WTC11 (cell line): ENCODE results near the gene ZBTB22. TPM values are rescaled to one million over a fixed set of nuclear protein-coding genes. Genes with fewer than 3 reads are reported as not detected.
"Not testable (repeated sequence)": the region's sequence is repeated elsewhere in the genome, so short reads cannot be mapped to it uniquely, and the experiment has no call there.

Experiments
- ATAC-seq: fragments of 200-7000 bp; cut with Tn5 transposase; 2 replicates; pipeline ENCODE4 v1.10.0; 2021; ENCODE audit warnings: mild to moderate bottlenecking, moderate library complexity
- CTCF ChIA-PET: fragments of 300-600 bp; sonication (Branson Sonifier 250); formaldehyde crosslinking; loops from one replicate; lab custom pipeline; 2021; ENCODE audit warnings: antibody characterized with exemption; lab: Charles Lee
- POLR2A ChIA-PET: fragments of 350-600 bp; sonication (Branson Sonifier 250); formaldehyde crosslinking; loops from one replicate; lab custom pipeline; 2021; ENCODE audit warnings: antibody characterized with exemption; lab: Charles Lee
- DNase-seq: peaks from one replicate; pipeline ENCODE4 v3.0.0; 2021; ENCODE audit warnings: low spot score
- H3K27ac Mint-ChIP-seq: 2 replicates; pipeline ENCODE4 v1.8.0; 2021; ENCODE audit warnings: mixed read lengths
- H3K27me3 Mint-ChIP-seq: 2 replicates; pipeline ENCODE4 v1.8.0; 2021; ENCODE audit warnings: low read depth, mild to moderate bottlenecking, moderate library complexity, mixed read lengths
- H3K36me3 Mint-ChIP-seq: 2 replicates; pipeline ENCODE4 v1.8.0; 2021; ENCODE audit warnings: mixed read lengths
- H3K4me1 Mint-ChIP-seq: 2 replicates; pipeline ENCODE4 v1.8.0; 2022; ENCODE audit warnings: mixed read lengths
- H3K4me3 Mint-ChIP-seq: 2 replicates; pipeline ENCODE4 v1.8.0; 2021; ENCODE audit warnings: mild to moderate bottlenecking, moderate library complexity, mixed read lengths
- H3K9me3 Mint-ChIP-seq: 2 replicates; pipeline ENCODE4 v1.8.0; 2021; ENCODE audit warnings: mixed read lengths
- CBFB ChIP-seq: sonication (generic); formaldehyde crosslinking; IDR thresholded peaks from 2 replicates; pipeline ENCODE4 v1.8.1; 2022; ENCODE audit warnings: mild to moderate bottlenecking, low read depth, missing genetic modification reagents
- FOXJ3 ChIP-seq: sonication (generic); formaldehyde crosslinking; IDR thresholded peaks from 2 replicates; pipeline ENCODE4 v1.9.0; 2021; ENCODE audit warnings: missing genetic modification reagents, mild to moderate bottlenecking, borderline replicate concordance
- GTF2I ChIP-seq: fragments of 250-450 bp; sonication (Bioruptor Pico); conservative IDR thresholded peaks from 2 replicates; pipeline ENCODE4 v1.4.0; 2021; ENCODE audit warnings: mild to moderate bottlenecking
- IRF2 ChIP-seq: sonication (generic); formaldehyde crosslinking; IDR thresholded peaks from 2 replicates; pipeline ENCODE4 v1.8.0; 2022; ENCODE audit warnings: low read depth, missing genetic modification reagents, borderline replicate concordance
- MLX ChIP-seq: sonication (generic); formaldehyde crosslinking; IDR thresholded peaks from 2 replicates; pipeline ENCODE4 v1.8.1; 2023; ENCODE audit warnings: mild to moderate bottlenecking, missing genetic modification reagents, moderate library complexity
- RORB ChIP-seq: fragments of 250-450 bp; sonication (Bioruptor Pico); IDR thresholded peaks from 2 replicates; pipeline ENCODE4 v1.9.0; 2021; ENCODE audit warnings: mild to moderate bottlenecking
- SP1 ChIP-seq: sonication (generic); formaldehyde crosslinking; conservative IDR thresholded peaks from 2 replicates; pipeline ENCODE4 v1.8.1; 2022; ENCODE audit warnings: missing genetic modification reagents
- total RNA-seq: library from RNA; stranded (reverse); gene quantifications from 3 replicates; pipeline ENCODE4 v1.2.3, GENCODE V29; 2021
- TF ChIP-seq, protein P1 (sequence below): sonication (generic); formaldehyde crosslinking; IDR thresholded peaks from 2 replicates; pipeline ENCODE4 v1.8.1; 2023; ENCODE audit warnings: mild to moderate bottlenecking, missing genetic modification reagents, moderate library complexity
- TF ChIP-seq, protein P2 (sequence below): sonication (generic); formaldehyde crosslinking; IDR thresholded peaks from 2 replicates; pipeline ENCODE4 v1.8.1; 2022; ENCODE audit warnings: low read depth, mild to moderate bottlenecking, moderate library complexity, missing genetic modification reagents, borderline replicate concordance
- TF ChIP-seq, protein P3 (sequence below): sonication (generic); formaldehyde crosslinking; IDR thresholded peaks from 2 replicates; pipeline ENCODE4 v1.8.1; 2022; ENCODE audit warnings: low read depth, missing genetic modification reagents, borderline replicate concordance
- TF ChIP-seq, protein P4 (sequence below): sonication (generic); formaldehyde crosslinking; IDR thresholded peaks from 2 replicates; pipeline ENCODE4 v1.8.0; 2023; ENCODE audit warnings: missing genetic modification reagents
- TF ChIP-seq, protein P5 (sequence below): fragments of 250-450 bp; sonication (Bioruptor Pico); IDR thresholded peaks from 2 replicates; pipeline ENCODE4 v1.9.0; 2021; ENCODE audit warnings: mild to moderate bottlenecking
- TF ChIP-seq, protein P6 (sequence below): fragments of 250-450 bp; sonication (Bioruptor Pico); IDR thresholded peaks from 2 replicates; pipeline ENCODE4 v1.9.0; 2021; ENCODE audit warnings: moderate library complexity, mild to moderate bottlenecking, inconsistent platforms, borderline replicate concordance
- TF ChIP-seq, protein P7 (sequence below): fragments of 250-450 bp; sonication (Bioruptor Pico); IDR thresholded peaks from 2 replicates; pipeline ENCODE4 v1.9.0; 2021; ENCODE audit warnings: mild to moderate bottlenecking

Gene ZBTB22
- total RNA-seq, 1 experiment from 2014 or later = 11.6 TPM

GRCh38 chr6:33356295-33356694 lies 38.8 kb upstream of the ZBTB22 start:
- ChIA-PET CTCF (interaction anchor here (0.6 to 2.9 kb wide), 2 partner anchors 11 to 38 kb away, joined by 4 to 11 read pairs; no protein-coding TSS in a partner anchor), POLR2A (no interaction called here)
- no peak for TF ChIP-seq FOXJ3 (CRISPR knock-in tag)
- TF ChIP-seq, protein P1, sequence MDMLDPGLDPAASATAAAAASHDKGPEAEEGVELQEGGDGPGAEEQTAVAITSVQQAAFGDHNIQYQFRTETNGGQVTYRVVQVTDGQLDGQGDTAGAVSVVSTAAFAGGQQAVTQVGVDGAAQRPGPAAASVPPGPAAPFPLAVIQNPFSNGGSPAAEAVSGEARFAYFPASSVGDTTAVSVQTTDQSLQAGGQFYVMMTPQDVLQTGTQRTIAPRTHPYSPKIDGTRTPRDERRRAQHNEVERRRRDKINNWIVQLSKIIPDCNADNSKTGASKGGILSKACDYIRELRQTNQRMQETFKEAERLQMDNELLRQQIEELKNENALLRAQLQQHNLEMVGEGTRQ (CRISPR knock-in tag) = no peak
- TF ChIP-seq, protein P2, sequence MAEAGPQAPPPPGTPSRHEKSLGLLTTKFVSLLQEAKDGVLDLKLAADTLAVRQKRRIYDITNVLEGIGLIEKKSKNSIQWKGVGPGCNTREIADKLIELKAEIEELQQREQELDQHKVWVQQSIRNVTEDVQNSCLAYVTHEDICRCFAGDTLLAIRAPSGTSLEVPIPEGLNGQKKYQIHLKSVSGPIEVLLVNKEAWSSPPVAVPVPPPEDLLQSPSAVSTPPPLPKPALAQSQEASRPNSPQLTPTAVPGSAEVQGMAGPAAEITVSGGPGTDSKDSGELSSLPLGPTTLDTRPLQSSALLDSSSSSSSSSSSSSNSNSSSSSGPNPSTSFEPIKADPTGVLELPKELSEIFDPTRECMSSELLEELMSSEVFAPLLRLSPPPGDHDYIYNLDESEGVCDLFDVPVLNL (CRISPR knock-in tag) = no peak
- no peak for TF ChIP-seq SP1 (CRISPR knock-in tag)
- no peak for TF ChIP-seq IRF2 (CRISPR knock-in tag)
- TF ChIP-seq RORB (CRISPR knock-in tag) = no peak
- TF ChIP-seq, protein P3, sequence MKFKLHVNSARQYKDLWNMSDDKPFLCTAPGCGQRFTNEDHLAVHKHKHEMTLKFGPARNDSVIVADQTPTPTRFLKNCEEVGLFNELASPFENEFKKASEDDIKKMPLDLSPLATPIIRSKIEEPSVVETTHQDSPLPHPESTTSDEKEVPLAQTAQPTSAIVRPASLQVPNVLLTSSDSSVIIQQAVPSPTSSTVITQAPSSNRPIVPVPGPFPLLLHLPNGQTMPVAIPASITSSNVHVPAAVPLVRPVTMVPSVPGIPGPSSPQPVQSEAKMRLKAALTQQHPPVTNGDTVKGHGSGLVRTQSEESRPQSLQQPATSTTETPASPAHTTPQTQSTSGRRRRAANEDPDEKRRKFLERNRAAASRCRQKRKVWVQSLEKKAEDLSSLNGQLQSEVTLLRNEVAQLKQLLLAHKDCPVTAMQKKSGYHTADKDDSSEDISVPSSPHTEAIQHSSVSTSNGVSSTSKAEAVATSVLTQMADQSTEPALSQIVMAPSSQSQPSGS (CRISPR knock-in tag) = no peak
- TF ChIP-seq, protein P4, sequence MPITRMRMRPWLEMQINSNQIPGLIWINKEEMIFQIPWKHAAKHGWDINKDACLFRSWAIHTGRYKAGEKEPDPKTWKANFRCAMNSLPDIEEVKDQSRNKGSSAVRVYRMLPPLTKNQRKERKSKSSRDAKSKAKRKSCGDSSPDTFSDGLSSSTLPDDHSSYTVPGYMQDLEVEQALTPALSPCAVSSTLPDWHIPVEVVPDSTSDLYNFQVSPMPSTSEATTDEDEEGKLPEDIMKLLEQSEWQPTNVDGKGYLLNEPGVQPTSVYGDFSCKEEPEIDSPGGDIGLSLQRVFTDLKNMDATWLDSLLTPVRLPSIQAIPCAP (CRISPR knock-in tag) = no peak
- TF ChIP-seq MLX = no peak
- TF ChIP-seq, protein P5, sequence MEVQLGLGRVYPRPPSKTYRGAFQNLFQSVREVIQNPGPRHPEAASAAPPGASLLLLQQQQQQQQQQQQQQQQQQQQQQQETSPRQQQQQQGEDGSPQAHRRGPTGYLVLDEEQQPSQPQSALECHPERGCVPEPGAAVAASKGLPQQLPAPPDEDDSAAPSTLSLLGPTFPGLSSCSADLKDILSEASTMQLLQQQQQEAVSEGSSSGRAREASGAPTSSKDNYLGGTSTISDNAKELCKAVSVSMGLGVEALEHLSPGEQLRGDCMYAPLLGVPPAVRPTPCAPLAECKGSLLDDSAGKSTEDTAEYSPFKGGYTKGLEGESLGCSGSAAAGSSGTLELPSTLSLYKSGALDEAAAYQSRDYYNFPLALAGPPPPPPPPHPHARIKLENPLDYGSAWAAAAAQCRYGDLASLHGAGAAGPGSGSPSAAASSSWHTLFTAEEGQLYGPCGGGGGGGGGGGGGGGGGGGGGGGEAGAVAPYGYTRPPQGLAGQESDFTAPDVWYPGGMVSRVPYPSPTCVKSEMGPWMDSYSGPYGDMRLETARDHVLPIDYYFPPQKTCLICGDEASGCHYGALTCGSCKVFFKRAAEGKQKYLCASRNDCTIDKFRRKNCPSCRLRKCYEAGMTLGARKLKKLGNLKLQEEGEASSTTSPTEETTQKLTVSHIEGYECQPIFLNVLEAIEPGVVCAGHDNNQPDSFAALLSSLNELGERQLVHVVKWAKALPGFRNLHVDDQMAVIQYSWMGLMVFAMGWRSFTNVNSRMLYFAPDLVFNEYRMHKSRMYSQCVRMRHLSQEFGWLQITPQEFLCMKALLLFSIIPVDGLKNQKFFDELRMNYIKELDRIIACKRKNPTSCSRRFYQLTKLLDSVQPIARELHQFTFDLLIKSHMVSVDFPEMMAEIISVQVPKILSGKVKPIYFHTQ (CRISPR knock-in tag) = no peak
- TF ChIP-seq GTF2I (CRISPR knock-in tag) = no peak
- TF ChIP-seq, protein P6, sequence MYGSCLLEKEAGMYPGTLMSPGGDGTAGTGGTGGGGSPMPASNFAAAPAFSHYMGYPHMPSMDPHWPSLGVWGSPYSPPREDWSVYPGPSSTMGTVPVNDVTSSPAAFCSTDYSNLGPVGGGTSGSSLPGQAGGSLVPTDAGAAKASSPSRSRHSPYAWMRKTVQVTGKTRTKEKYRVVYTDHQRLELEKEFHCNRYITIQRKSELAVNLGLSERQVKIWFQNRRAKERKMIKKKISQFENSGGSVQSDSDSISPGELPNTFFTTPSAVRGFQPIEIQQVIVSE (CRISPR knock-in tag) = no peak
- TF ChIP-seq, protein P7, sequence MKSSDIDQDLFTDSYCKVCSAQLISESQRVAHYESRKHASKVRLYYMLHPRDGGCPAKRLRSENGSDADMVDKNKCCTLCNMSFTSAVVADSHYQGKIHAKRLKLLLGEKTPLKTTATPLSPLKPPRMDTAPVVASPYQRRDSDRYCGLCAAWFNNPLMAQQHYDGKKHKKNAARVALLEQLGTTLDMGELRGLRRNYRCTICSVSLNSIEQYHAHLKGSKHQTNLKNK (CRISPR knock-in tag) = no peak
- TF ChIP-seq CBFB (CRISPR knock-in tag) = no peak
- ATAC-seq = no peak
- Mint-ChIP-seq H3K27ac (no peak overlapping the region), H3K9me3 (no peaks in the 10 kb centered on the region), H3K36me3 (no peaks in the 10 kb centered on the region), H3K4me1 (peaks cover 26% of the 10 kb centered on the region), H3K4me3 (no peak overlapping the region), H3K27me3 (no peaks in the 10 kb centered on the region)
- DNase-seq = no peak

DNA sequence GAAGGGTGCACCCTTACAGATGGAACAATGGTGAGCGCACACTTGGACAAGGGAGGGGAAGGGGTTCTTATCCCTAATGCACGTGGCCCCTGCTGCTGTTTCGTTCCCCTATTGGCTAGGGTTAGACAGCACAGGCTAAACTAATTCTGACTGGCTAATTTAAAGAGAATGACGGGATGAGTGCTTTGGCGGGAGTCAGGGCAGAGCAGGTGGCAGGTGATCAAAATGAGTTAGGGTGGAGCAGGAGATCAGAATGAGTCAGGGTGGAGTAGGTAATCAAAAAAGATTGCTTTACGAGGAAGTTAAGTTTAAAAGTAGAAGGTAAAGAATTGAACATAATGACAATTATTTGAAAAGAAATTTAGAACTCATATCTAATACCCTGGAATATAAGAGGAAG lies 38.3 kb upstream of the ZBTB22 start:
- H3K9me3 Mint-ChIP-seq, H3K4me3 Mint-ChIP-seq, H3K27ac Mint-ChIP-seq, DNase-seq, H3K27me3 Mint-ChIP-seq, ATAC-seq, H3K36me3 Mint-ChIP-seq: not testable (repeated sequence)
- ChIA-PET POLR2A (interaction anchor here (1.0 kb wide), 1 partner anchor 9 kb away, joined by 4 read pairs; no protein-coding TSS in a partner anchor), CTCF (interaction anchor here (0.6 to 2.9 kb wide), 2 partner anchors 11 to 38 kb away, joined by 4 to 11 read pairs; no protein-coding TSS in a partner anchor)
- peaks cover 26% of the 10 kb centered on the region for H3K4me1 Mint-ChIP-seq
